ENCODE measurements around the gene TIAM2. TPM values are rescaled to one million over a fixed set of nuclear protein-coding genes. Genes with fewer than 3 reads are reported as not detected.

Gene TIAM2
- total RNA-seq, 4 donors from 2014 or later = 25.7 to 77.1 (median 56.6) TPM

- Histone ChIP-seq H3K27me3 (no peaks in the 10 kb centered on the region), H3K4me3 (no peak overlapping the region), H3K4me1 (no peaks in the 10 kb centered on the region), H3K27ac (no peak overlapping the region), H3K9me3 (no peaks in the 10 kb centered on the region), H3K36me3 (no peaks in the 10 kb centered on the region)
- no peak for DNase-seq
- intact Hi-C loops (cut with DNase I; ENCODE audit: low total_unique reads) = no loop called here
- TF ChIP-seq POLR2A (IDR thresholded peaks at IDR 0.05) (no peak), CTCF (IDR thresholded peaks at IDR 0.05) (no peak)
These were observed 50.7 kb downstream of the TIAM2 start for GRCh38 chr6:155045561-155046404.

DNA sequence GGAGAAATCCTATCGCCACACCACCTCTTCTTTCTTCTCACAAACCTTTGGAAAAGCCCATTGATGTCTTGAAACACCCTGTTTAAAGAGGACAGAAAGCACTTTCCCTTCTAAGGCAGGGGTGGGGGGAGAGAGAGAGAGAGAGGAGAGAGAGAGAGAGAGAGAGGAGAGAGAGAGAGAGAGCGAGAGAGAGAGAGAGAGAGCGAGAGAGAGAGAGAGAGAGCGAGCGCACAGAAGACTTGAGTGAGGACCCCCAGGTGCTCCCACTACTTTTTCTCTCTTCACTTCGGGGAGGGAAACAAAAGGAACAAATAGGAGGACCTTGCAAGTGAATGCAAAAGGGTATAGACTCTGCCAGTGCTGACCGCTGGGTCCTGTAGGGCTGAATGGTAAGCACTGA lies 52.4 kb downstream of the TIAM2 start:
- Histone ChIP-seq H3K36me3 (no peaks in the 10 kb centered on the region), H3K27me3 (no peaks in the 10 kb centered on the region), H3K4me3 (no peak overlapping the region), H3K27ac (no peak overlapping the region), H3K9me3 (no peaks in the 10 kb centered on the region), H3K4me1 (no peaks in the 10 kb centered on the region)
- TF ChIP-seq POLR2A (IDR thresholded peaks at IDR 0.05) = no peak
- no peak for TF ChIP-seq CTCF (IDR thresholded peaks at IDR 0.05)
- intact Hi-C loops (cut with DNase I; ENCODE audit: low total_unique reads) = no loop called here
- no peak for DNase-seq

DNA sequence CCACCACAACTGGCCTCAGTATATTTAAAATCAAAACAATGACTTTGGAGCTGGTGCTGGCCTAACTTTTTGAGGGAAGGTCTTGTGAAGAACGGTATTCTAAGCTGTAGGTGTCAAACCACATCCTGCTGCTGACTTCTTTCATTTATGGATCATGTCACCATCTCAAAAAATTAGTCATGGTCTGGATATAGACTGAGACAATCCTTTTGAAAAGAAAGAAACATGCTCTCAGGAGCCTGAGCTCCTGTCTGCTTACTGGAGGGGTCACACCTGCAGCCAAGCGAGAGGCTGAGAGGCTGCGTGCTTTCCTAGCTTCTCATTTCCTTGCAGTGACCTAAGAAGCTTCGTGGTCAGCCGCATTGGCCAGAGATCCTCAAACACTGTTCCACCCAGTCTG lies 55.2 kb downstream of the TIAM2 start:
- H3K27ac ChIP-seq = no peak overlapping the region
- TF ChIP-seq CTCF (IDR thresholded peaks at IDR 0.05) (no peak), POLR2A (IDR thresholded peaks at IDR 0.05) (no peak)
- H3K36me3 ChIP-seq = no peaks in the 10 kb centered on the region
- intact Hi-C loops (cut with DNase I; ENCODE audit: low total_unique reads) = no loop called here
- no peaks in the 10 kb centered on the region for H3K27me3 ChIP-seq
- H3K9me3 ChIP-seq = no peaks in the 10 kb centered on the region
- no peak for DNase-seq
- no peaks in the 10 kb centered on the region for H3K4me1 ChIP-seq
- no peak overlapping the region for H3K4me3 ChIP-seq

GRCh38 chr6:155054491-155055250 lies 59.6 kb downstream of the TIAM2 start:
- TF ChIP-seq POLR2A (IDR thresholded peaks at IDR 0.05) = no peak
- no peak for TF ChIP-seq CTCF (IDR thresholded peaks at IDR 0.05)
- Histone ChIP-seq H3K4me1 (no peaks in the 10 kb centered on the region), H3K27me3 (no peaks in the 10 kb centered on the region), H3K4me3 (no peak overlapping the region), H3K9me3 (no peaks in the 10 kb centered on the region), H3K36me3 (no peaks in the 10 kb centered on the region), H3K27ac (no peak overlapping the region)
- DNase-seq = no peak
- intact Hi-C loops (cut with DNase I; ENCODE audit: low total_unique reads) = no loop called here

DNA sequence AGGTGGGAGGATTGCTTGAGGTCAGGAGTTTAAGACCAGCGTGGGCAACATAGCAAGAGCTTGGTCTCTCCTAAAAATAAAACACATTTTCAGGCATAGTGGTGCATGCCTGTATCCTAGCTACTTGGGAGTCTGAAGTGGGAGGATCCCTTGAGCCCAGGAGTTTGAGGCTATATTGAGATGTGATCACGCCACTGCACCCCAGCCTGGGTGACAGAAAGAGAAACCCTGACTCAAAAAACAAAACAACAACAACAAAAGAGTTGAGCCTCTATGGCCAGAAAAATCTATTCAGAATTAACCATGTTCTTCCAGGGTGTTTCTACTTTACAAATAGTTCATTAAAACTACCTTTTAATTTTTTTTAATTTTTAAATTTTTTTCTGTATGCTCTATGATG lies 60.6 kb downstream of the TIAM2 start:
- no peak overlapping the region for H3K4me3 ChIP-seq
- no peaks in the 10 kb centered on the region for H3K36me3 ChIP-seq
- intact Hi-C loops (cut with DNase I; ENCODE audit: low total_unique reads) = no loop called here
- no peaks in the 10 kb centered on the region for H3K4me1 ChIP-seq
- no peaks in the 10 kb centered on the region for H3K9me3 ChIP-seq
- H3K27ac ChIP-seq = no peak overlapping the region
- H3K27me3 ChIP-seq = no peaks in the 10 kb centered on the region
- no peak for TF ChIP-seq CTCF (IDR thresholded peaks at IDR 0.05)
- no peak for TF ChIP-seq POLR2A (IDR thresholded peaks at IDR 0.05)
- no peak for DNase-seq

Measured in uterus (tissue), 4 donors.